Gastrocnemius medialis (tissue), 4 donors: ENCODE results near the gene TIMP1. TPM values are rescaled to one million over a fixed set of nuclear protein-coding genes. Genes with fewer than 3 reads are reported as not detected.

Experiments used
- ATAC-seq, 2 donors: fragments of 150-250 bp; one replicate each; pipeline ENCODE4 v1.9.1; 2016
- DNase-seq, 2 donors: peaks; one replicate each; pipeline ENCODE4 v3.0.0-alpha.2; 2019
- H3K27ac ChIP-seq, 4 donors: fragments of 200-600 bp; sonication (generic); 1 replicate in 1 of 4; 2 replicates in 3 of 4; pipeline ENCODE4 v1.5.1; 2016 to 2018; ENCODE audit warnings: mild to moderate bottlenecking in 2 of 4, moderate library complexity in 1 of 4
- H3K27me3 ChIP-seq, 3 donors: fragments of 200-600 bp; sonication (generic) in 2 of 3; 1 replicate in 1 of 3; 2 replicates in 2 of 3; pipeline versions ENCODE4 v1.5.1 to v1.6.0; 2016 to 2019; ENCODE audit warnings: mild to moderate bottlenecking in 1 of 3, moderate library complexity in 1 of 3
- H3K36me3 ChIP-seq, 2 donors: fragments of 200-600 bp; sonication (generic) in 1 of 2; one replicate each; pipeline ENCODE4 v1.5.1; 2017 to 2018
- H3K4me1 ChIP-seq, 2 donors: fragments of 200-600 bp; sonication (generic) in 1 of 2; one replicate each; pipeline ENCODE4 v1.5.1; 2016 to 2017; ENCODE audit warnings: mild to moderate bottlenecking in 2 of 2
- H3K4me3 ChIP-seq, 4 donors: fragments of 200-600 bp; sonication (generic) in 3 of 4; 1 replicate in 1 of 4; 2 replicates in 3 of 4; pipeline ENCODE4 v1.5.1; 2016 to 2019; ENCODE audit warnings: mild to moderate bottlenecking in 2 of 4
- H3K9me3 ChIP-seq, 3 donors: fragments of 200-600 bp; sonication (generic) in 2 of 3; 1 replicate in 1 of 3; 2 replicates in 2 of 3; pipeline ENCODE4 v1.5.1; 2016 to 2019
- POLR2A ChIP-seq, 2 donors: fragments of 450-650 bp; IDR thresholded peaks; one replicate each; pipeline ENCODE4 v1.6.1; 2017; ENCODE audit warnings: antibody characterized with exemption in 2 of 2, mild to moderate bottlenecking in 2 of 2, moderate library complexity in 2 of 2
- in situ Hi-C, 4 donors: fragments of 200-750 bp; cut with MboI; loops; one replicate each; pipeline versions ENCODE4 v1.15.0 to v1.8.0; 2017; ENCODE audit warnings: low sequenced_read_pairs in 4 of 4
- intact Hi-C: fragments of 100-400 bp; cut with DNase I; formaldehyde crosslinking; loops from one replicate; pipeline ENCODE4 v1.15.1; 2023; ENCODE audit warnings: low total_unique reads
- total RNA-seq, 4 donors: library from RNA; depleted of rRNA; stranded (reverse); fragments of >200 nt; gene quantifications; one replicate each; pipeline versions ENCODE4 v1.1.0 to v1.2.3, GENCODE V29; 2016
- TF ChIP-seq, protein P1 (sequence below), 5 experiments: fragments of 450-650 bp in 3 of 5; fragments of 200-600 bp in 2 of 5; sonication (generic) in 2 of 5; IDR thresholded peaks in 4 of 5; conservative IDR thresholded peaks in 1 of 5; 1 replicate in 4 of 5; 2 replicates in 1 of 5; pipeline ENCODE4 v1.5.1; 2016 to 2019; ENCODE audit warnings: antibody characterized with exemption in 5 of 5, mild to moderate bottlenecking in 3 of 5, moderate library complexity in 3 of 5

The TIMP1 gene
- total RNA-seq, 4 donors from 2014 or later, result 15.8 to 94.8 (median 47.1) TPM

DNA sequence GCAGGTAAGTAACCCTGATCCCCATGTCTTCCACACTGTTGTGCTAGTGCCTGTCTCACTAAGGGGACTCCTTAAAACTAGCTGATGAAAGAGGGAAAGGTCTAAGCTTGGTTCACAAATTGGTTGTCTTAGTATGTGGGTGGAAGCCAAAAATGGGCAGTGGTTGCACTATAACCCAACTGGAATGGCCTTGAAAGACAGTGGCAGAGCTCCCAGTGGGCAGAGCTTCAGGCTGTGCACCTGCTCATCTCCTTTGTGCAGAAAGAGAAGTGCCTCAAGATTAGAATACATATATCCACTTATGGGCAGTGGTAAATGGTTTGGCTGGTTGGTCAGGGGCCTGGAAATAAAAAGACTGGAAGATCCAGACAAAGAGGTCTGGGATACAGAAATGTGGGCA lies 30.2 kb downstream of the TIMP1 start:
- Histone ChIP-seq H3K4me3 (no peak overlapping the region), H3K27ac (no peak overlapping the region), H3K9me3 (no peaks in the 10 kb centered on the region), H3K27me3 (no peaks in the 10 kb centered on the region), H3K36me3 (no peaks in the 10 kb centered on the region), H3K4me1 (no peaks in the 10 kb centered on the region)
- in situ Hi-C loops (no loop called here), intact Hi-C loops (no loop called here)
- TF ChIP-seq, protein P1, sequence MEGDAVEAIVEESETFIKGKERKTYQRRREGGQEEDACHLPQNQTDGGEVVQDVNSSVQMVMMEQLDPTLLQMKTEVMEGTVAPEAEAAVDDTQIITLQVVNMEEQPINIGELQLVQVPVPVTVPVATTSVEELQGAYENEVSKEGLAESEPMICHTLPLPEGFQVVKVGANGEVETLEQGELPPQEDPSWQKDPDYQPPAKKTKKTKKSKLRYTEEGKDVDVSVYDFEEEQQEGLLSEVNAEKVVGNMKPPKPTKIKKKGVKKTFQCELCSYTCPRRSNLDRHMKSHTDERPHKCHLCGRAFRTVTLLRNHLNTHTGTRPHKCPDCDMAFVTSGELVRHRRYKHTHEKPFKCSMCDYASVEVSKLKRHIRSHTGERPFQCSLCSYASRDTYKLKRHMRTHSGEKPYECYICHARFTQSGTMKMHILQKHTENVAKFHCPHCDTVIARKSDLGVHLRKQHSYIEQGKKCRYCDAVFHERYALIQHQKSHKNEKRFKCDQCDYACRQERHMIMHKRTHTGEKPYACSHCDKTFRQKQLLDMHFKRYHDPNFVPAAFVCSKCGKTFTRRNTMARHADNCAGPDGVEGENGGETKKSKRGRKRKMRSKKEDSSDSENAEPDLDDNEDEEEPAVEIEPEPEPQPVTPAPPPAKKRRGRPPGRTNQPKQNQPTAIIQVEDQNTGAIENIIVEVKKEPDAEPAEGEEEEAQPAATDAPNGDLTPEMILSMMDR (IDR thresholded peaks at IDR 0.05 in 4 of 5, conservative IDR thresholded peaks at IDR 0.05 in 1 of 5), result no peak
- no peak for TF ChIP-seq POLR2A (IDR thresholded peaks at IDR 0.05)
- DNase-seq (no peak), ATAC-seq (no peak)

DNA sequence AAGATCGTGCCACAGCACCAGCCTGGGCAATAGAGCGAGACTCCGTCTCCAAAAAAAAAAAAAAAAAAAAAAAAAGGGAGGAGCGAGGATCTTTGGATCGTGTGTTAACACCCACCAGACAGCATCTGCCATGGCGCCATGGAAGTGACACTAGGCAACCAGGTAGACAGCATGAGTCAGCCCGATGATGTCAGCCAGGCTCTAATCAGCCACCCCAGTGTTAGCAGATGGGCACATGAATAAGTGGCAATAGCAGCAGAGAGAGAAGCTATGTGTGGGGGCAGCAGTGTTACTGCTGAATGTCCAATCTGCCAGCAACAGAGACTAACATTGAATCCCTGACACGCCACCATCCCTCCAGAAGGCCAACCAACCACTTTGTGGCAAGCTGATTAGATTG lies 30.8 kb downstream of the TIMP1 start:
- no peak for DNase-seq
- no peaks in the 10 kb centered on the region for H3K9me3 ChIP-seq
- intact Hi-C loops (no loop called here), in situ Hi-C loops (no loop called here)
- H3K27ac ChIP-seq, result no peak overlapping the region
- ATAC-seq, result no peak
- H3K27me3 ChIP-seq, result no peaks in the 10 kb centered on the region
- H3K4me1 ChIP-seq, result no peaks in the 10 kb centered on the region
- H3K4me3 ChIP-seq, result no peak overlapping the region
- no peak for TF ChIP-seq POLR2A (IDR thresholded peaks at IDR 0.05)
- TF ChIP-seq, protein P1 (IDR thresholded peaks at IDR 0.05 in 4 of 5, conservative IDR thresholded peaks at IDR 0.05 in 1 of 5), result no peak
- H3K36me3 ChIP-seq, result no peaks in the 10 kb centered on the region

DNA sequence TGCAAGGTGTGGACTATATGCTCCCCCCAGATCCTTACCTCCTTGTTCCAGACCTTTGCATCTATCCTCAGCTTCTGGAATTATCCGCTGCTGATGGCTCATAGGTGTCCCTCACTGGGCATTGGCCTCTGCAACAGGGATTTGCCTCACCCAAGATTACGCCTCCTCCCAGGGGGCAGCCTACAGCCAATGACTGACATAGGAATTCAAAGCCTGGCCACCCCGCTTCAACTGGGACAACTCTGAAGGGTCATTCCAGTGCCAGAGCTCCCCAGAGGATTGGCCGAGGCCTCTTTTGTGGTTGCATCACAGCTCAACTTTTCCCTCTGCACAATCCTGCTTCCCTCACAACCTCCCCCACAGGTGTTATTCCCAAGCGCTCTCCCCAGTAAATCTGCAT lies 32.4 kb downstream of the TIMP1 start:
- Histone ChIP-seq H3K4me3 (no peak overlapping the region), H3K4me1 (no peaks in the 10 kb centered on the region), H3K27me3 (no peaks in the 10 kb centered on the region), H3K27ac (no peak overlapping the region), H3K36me3 (no peaks in the 10 kb centered on the region), H3K9me3 (no peaks in the 10 kb centered on the region)
- DNase-seq (no peak), ATAC-seq (no peak)
- in situ Hi-C loops (no loop called here), intact Hi-C loops (no loop called here)
- TF ChIP-seq, protein P1 (IDR thresholded peaks at IDR 0.05 in 4 of 5, conservative IDR thresholded peaks at IDR 0.05 in 1 of 5), result no peak
- no peak for TF ChIP-seq POLR2A (IDR thresholded peaks at IDR 0.05)

DNA sequence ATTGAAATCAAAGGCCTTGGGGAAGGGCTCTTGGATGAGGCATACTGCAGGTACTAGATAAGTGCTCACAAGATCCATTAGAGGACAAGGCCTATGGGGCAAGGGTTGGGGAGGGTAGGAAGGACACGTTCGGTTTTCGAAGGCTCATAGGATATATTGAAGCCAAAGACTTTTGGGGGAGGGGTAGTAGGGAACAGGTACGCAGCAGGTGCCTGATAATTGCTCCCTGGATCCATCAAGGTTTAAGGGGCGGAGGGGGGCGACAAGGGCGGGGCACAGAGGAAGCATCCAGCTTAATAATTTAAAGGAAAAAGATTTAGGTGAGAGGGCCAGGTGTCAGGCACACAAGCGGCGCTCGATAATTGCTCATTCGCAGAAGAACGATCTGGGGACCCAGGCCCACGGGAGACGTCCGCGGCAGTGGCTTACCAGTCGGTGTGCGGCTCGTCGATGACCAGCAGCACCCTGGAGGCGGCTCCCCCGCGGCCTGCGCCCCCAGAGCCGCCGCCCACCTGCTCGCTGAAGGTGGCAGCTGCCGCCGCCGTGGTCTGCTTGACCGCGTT lies 36.8 kb downstream of the TIMP1 start:
- no peaks in the 10 kb centered on the region for H3K4me1 ChIP-seq
- ATAC-seq (no peak), DNase-seq (no peak)
- peaks cover 0 to 11% (median 8%) of the 10 kb centered on the region in 3 donors for H3K27me3 ChIP-seq
- H3K4me3 ChIP-seq, result no peak overlapping the region
- in situ Hi-C loops (no loop called here), intact Hi-C loops (no loop called here)
- H3K36me3 ChIP-seq, result no peaks in the 10 kb centered on the region
- H3K9me3 ChIP-seq, result no peaks in the 10 kb centered on the region
- no peak overlapping the region for H3K27ac ChIP-seq
- no peak for TF ChIP-seq POLR2A (IDR thresholded peaks at IDR 0.05)
- TF ChIP-seq, protein P1 (IDR thresholded peaks at IDR 0.05 in 4 of 5, conservative IDR thresholded peaks at IDR 0.05 in 1 of 5), result no peak
